Sigmoid colon (tissue), 7 donors: Measurements from ENCODE around the gene TEX19. TPM values are rescaled to one million over a fixed set of nuclear protein-coding genes. Genes with fewer than 3 reads are reported as not detected.
"Not testable (repeated sequence)": the region's sequence is repeated elsewhere in the genome, so short reads cannot be mapped to it uniquely, and the experiment has no call there.

Experiments used
- DNase-seq: peaks from one replicate; pipeline ENCODE4 v3.0.0-alpha.2; 2019
- H3K27ac ChIP-seq, 4 donors: fragments of 200-600 bp; sonication (generic); one replicate each; pipeline ENCODE4 v1.5.1; 2016 to 2019; ENCODE audit warnings: mild to moderate bottlenecking in 1 of 4
- H3K27me3 ChIP-seq, 3 donors: fragments of 200-600 bp; sonication (generic); one replicate each; pipeline ENCODE4 v1.5.1; 2019; ENCODE audit warnings: mild to moderate bottlenecking in 1 of 3
- H3K36me3 ChIP-seq, 4 donors: fragments of 200-600 bp; sonication (generic); one replicate each; pipeline ENCODE4 v1.5.1; 2016 to 2019
- H3K4me1 ChIP-seq, 4 donors: fragments of 200-600 bp; sonication (generic); one replicate each; pipeline ENCODE4 v1.5.1; 2017 to 2019
- H3K4me3 ChIP-seq, 4 donors: fragments of 200-600 bp; sonication (generic); one replicate each; pipeline ENCODE4 v1.5.1; 2017 to 2019; ENCODE audit warnings: mild to moderate bottlenecking in 2 of 4, moderate library complexity in 1 of 4
- H3K9me3 ChIP-seq, 4 donors: fragments of 200-600 bp in 3 of 4; sonication (generic) in 3 of 4; one replicate each; pipeline versions ENCODE4 v1.5.1 to v1.6.1; 2013 to 2019
- CTCF ChIP-seq, 4 experiments: fragments of 450-650 bp in 3 of 4; fragments of 200-600 bp in 1 of 4; IDR thresholded peaks; one replicate each; pipeline ENCODE4 v1.5.1; 2016 to 2019; ENCODE audit warnings: antibody characterized with exemption in 4 of 4, mild to moderate bottlenecking in 3 of 4, moderate library complexity in 2 of 4
- EP300 ChIP-seq, 4 donors: sonication (generic); formaldehyde crosslinking; IDR thresholded peaks; one replicate each; pipeline ENCODE4 v1.6.1; 2017; ENCODE audit warnings: antibody characterized with exemption in 4 of 4
- POLR2A ChIP-seq, 2 donors: fragments of 450-650 bp; IDR thresholded peaks; one replicate each; pipeline ENCODE4 v1.6.1; 2016; ENCODE audit warnings: antibody characterized with exemption in 2 of 2, mild to moderate bottlenecking in 2 of 2, moderate library complexity in 2 of 2
- POLR2AphosphoS5 ChIP-seq, 4 donors: sonication (generic); formaldehyde crosslinking; IDR thresholded peaks; one replicate each; pipeline ENCODE4 v1.6.1; 2017; ENCODE audit warnings: antibody characterized with exemption in 4 of 4
- WGBS, 2 donors: extraction: QIAGEN DNeasy Blood & Tissue Kit; methylation state at CpG; one replicate each; pipeline ENCODE4 v1.1.7; 2013; 5-methylcytosine and 5-hydroxymethylcytosine counted together
- intact Hi-C: fragments of 100-400 bp; cut with DNase I; formaldehyde crosslinking; loops from one replicate; pipeline ENCODE4 v1.15.1; 2023
- polyA plus RNA-seq, 3 donors: library from polyadenylated mRNA; stranded (reverse); fragments of 200-250 nt; gene quantifications; one replicate each; pipeline ENCODE4 v1.2.3, GENCODE V29; 2013
- total RNA-seq, 4 donors: library from RNA; depleted of rRNA; stranded (reverse); fragments of >200 nt; gene quantifications; one replicate each; pipeline ENCODE4 v1.1.0, GENCODE V29; 2016
- donor health status: healthy with polysubstance abuse.
- donor health status: Bipolar disorder and iron deficiency.
- donor health status: healthy.

Gene TEX19
- total and polyA plus RNA-seq, 7 donors: 0.04 TPM; not detected in 6

- 13 to 38% methylated on average over 28 of the region's 28 CpGs for WGBS, 2 donors
- Histone ChIP-seq H3K27ac (no peak overlapping the region), H3K36me3 (no peaks in the 10 kb centered on the region), H3K9me3 (no peaks in the 10 kb centered on the region), H3K27me3 (peaks cover 0 to 10% (median 0%) of the 10 kb centered on the region in 3 donors), H3K4me3 (no peak overlapping the region), H3K4me1 (peaks cover 0 to 5% (median 0%) of the 10 kb centered on the region in 4 donors)
- DNase-seq: no peak
- TF ChIP-seq POLR2AphosphoS5 (IDR thresholded peaks at IDR 0.05): no peak
- TF ChIP-seq EP300 (IDR thresholded peaks at IDR 0.05): no peak
- no peak for TF ChIP-seq CTCF (IDR thresholded peaks at IDR 0.05)
- TF ChIP-seq POLR2A (IDR thresholded peaks at IDR 0.05): no peak
- intact Hi-C loops: no loop called here
These were observed 12.4 kb upstream of the TEX19 start for GRCh38 chr17:82346342-82347300.

GRCh38 chr17:82347994-82348393 lies 11.1 kb upstream of the TEX19 start:
- H3K36me3 ChIP-seq, H3K4me3 ChIP-seq, intact Hi-C loops, H3K27ac ChIP-seq, DNase-seq, H3K9me3 ChIP-seq: not testable (repeated sequence)
- 70 to 89% methylated on average over 11 of the region's 11 CpGs for WGBS, 2 donors
- H3K27me3 ChIP-seq: peaks cover 0 to 10% (median 0%) of the 10 kb centered on the region in 3 donors
- peaks cover 0 to 11% (median 0%) of the 10 kb centered on the region in 4 donors for H3K4me1 ChIP-seq

- intact Hi-C loops: no loop called here
- Histone ChIP-seq H3K4me1 (peaks cover 0 to 11% (median 0%) of the 10 kb centered on the region in 4 donors), H3K9me3 (no peaks in the 10 kb centered on the region), H3K36me3 (no peaks in the 10 kb centered on the region), H3K27ac (no peak overlapping the region), H3K27me3 (peaks cover 0 to 10% (median 0%) of the 10 kb centered on the region in 3 donors), H3K4me3 (no peak overlapping the region)
- 52 to 78% methylated on average over 9 of the region's 9 CpGs for WGBS, 2 donors
- no peak for TF ChIP-seq EP300 (IDR thresholded peaks at IDR 0.05)
- TF ChIP-seq POLR2A (IDR thresholded peaks at IDR 0.05): no peak
- TF ChIP-seq POLR2AphosphoS5 (IDR thresholded peaks at IDR 0.05): no peak
- no peak for TF ChIP-seq CTCF (IDR thresholded peaks at IDR 0.05)
- no peak for DNase-seq
These were observed 10.6 kb upstream of the TEX19 start for GRCh38 chr17:82348434-82348833.

GRCh38 chr17:82348866-82349265 lies 10.2 kb upstream of the TEX19 start:
- whole genome bisulfite sequencing, 2 donors: 53 to 70% methylated on average over 11 of the region's 11 CpGs
- Histone ChIP-seq H3K4me3 (no peak overlapping the region), H3K9me3 (no peaks in the 10 kb centered on the region), H3K27me3 (peaks cover 0 to 10% (median 0%) of the 10 kb centered on the region in 3 donors), H3K36me3 (no peaks in the 10 kb centered on the region), H3K27ac (no peak overlapping the region), H3K4me1 (peaks cover 0 to 11% (median 0%) of the 10 kb centered on the region in 4 donors)
- TF ChIP-seq POLR2A (IDR thresholded peaks at IDR 0.05) (no peak), CTCF (IDR thresholded peaks at IDR 0.05) (no peak)
- intact Hi-C loops: no loop called here
- no peak for DNase-seq

GRCh38 chr17:82349287-82349701 lies 9.8 kb upstream of the TEX19 start:
- H3K27me3 ChIP-seq: peaks cover 0 to 10% (median 0%) of the 10 kb centered on the region in 3 donors
- H3K4me3 ChIP-seq: no peak overlapping the region
- no peak overlapping the region for H3K27ac ChIP-seq
- no peaks in the 10 kb centered on the region for H3K36me3 ChIP-seq
- 24 to 54% methylated on average over 11 of the region's 11 CpGs for WGBS, 2 donors
- no peak for DNase-seq
- peaks cover 0 to 11% (median 0%) of the 10 kb centered on the region in 4 donors for H3K4me1 ChIP-seq
- H3K9me3 ChIP-seq: no peaks in the 10 kb centered on the region
- intact Hi-C loops: no loop called here
- TF ChIP-seq POLR2A (IDR thresholded peaks at IDR 0.05) (no peak), POLR2AphosphoS5 (IDR thresholded peaks at IDR 0.05) (no peak), EP300 (IDR thresholded peaks at IDR 0.05) (no peak), CTCF (IDR thresholded peaks at IDR 0.05) (no peak)
